ENCODE data around the gene CHRNA4.

Gene CHRNA4

DNA sequence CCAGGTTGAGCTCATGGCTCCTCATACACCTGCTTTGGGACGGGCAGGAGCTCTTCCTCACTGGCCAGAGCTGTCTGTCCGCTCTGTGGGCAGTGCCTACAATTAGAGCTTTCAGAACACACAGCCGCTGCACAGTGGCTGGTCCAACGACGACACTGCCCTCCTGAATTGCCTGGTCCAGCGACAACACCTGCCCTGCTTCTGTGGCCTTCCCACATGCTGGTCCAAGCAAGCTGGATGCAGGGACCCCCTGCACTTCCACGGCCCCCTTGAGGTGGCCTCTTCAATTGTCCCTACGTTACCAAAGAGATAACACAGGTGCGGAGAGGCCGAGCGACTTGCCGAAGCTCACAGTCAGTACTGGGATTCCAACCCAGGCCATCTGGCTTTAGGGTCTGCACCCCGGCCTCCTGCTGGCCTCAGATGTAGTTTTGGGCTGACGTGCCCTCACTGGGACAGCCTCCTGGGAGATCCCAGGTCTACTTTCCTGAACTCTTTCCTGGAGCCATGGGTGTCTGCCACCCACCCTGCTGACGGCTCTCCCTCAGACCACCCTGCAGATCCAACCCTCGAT is 1.4 kb upstream of the CHRNA4 start:
- DNase-seq, result no peak

DNA sequence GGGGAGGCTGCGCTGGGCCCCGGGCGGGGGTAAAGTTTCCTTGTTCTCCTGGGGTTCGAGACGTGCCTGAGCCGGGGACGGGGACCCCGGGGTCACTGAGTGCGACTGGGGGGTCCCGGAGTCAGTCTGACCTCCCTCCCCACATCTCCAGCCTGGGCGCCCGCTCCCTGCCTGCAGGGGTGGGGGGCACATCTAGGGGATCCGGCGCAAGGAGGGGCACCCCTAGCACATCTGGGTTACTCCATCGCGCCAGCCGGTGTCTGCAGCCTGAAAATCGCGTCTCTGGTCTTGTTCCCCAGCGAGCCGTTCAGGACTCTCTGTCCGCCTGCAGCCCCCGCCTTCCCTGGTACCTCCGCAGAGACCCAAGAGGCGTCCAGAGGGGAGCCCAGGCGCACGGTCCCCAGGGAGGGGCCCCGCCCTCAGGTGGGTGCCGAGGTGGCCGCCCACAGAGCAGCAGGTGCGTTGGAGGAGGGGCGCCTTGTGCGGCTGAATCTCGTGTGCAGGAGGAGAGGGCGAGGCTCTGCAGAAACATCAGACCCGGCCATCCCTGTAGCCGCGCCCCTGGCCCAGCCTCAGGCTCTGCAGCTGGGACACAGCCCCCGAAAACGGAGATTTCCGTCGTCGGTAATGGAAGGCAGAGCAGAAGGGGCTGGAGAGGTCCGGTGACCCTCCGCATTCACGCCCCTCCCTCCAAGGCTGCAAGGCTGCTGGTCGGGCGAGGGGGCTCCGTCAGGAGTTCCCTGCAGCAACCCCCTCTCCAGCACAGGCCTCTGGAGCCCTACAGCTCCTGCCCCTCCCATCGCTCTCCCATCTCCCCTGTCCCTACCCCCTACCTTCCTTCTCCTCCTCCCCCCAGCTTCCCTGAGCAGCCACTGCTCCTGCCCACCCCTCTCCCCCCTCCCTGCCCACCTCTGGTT is 628 bp upstream of the CHRNA4 start:
- no peak for DNase-seq

DNA sequence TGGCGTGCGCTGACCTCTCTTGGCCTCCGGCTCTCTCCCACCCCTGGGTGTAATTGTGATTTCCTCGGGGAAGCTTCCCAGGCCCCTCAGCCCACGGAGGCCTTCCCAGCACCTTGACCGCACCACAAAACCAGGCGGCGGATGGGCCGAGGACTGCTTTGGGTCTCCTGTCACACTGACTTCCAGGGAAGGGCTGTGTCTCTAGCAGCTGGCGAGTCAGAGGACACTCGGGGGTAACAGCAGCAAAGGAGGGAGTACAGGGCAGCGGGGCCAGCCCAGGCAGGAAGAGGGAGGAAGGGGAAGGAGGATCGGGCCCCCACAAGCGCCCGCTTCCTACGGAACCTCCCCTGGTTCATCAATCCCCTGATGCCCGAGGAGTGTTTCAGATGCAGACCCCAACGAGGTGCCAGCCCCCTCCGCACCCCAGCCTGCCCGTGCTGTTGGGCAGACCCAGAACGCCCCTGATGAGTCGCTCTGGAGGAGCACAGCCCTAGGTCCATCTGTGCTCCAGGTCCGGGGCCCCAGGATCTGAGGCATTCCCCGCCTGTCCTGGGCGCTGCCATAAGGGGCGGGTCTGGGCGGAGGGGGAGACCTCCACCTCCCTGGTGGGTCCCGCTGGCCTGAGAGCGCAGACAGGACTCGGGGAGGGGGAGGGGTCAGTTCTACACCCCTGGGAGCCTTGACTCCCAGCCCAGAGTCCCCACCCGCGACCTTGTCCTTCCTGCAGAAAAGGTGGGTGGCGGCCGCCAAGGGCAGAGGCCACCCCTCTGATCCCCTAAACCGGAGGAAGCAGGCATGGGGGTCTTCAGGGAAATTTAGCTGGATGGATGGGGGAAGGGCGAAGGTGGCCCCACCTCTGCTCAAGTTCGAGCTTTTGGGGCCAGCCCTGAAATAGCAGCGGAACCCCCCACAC is 956 bp downstream of the CHRNA4 start:
- DNase-seq, result no peak

DNA sequence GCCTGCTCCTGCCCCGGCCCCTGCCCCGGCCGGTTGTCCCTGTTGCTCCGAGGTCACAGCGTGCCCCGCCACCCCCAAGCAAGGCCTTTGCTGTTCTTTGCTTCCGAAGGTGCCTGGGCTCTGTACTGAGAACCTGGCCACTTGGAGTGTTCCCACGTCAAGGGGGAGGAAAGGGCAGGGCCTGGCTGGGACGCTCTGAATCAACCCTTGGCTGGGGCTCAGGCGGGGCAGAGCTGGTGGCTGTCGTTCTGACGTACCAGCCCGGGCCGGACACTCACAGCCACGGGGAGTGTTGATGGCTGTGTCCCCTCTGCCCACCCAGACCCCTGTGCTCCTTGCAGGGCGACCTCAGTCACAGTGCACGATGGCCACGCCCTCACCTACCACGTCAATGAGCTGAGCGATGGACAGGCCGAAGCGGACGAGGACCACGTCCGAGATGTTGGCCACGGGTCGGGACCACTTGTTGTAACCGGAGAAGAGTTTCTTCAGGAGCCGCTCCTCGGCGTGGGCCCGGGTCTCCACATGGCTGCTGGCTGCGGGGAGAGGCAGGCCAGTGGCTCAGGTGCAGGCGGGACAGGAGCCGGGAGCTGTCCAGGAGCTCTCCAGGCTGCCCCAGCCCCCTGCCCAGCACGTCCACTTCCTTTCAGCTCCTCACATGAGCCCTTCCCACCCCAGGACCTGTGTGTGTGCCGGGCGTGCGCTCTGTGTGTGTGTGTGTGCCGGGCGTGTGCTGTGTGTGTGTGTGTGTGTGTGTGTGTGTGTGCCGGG is 1.8 kb downstream of the CHRNA4 start:
- DNase-seq, result no peak

DNA sequence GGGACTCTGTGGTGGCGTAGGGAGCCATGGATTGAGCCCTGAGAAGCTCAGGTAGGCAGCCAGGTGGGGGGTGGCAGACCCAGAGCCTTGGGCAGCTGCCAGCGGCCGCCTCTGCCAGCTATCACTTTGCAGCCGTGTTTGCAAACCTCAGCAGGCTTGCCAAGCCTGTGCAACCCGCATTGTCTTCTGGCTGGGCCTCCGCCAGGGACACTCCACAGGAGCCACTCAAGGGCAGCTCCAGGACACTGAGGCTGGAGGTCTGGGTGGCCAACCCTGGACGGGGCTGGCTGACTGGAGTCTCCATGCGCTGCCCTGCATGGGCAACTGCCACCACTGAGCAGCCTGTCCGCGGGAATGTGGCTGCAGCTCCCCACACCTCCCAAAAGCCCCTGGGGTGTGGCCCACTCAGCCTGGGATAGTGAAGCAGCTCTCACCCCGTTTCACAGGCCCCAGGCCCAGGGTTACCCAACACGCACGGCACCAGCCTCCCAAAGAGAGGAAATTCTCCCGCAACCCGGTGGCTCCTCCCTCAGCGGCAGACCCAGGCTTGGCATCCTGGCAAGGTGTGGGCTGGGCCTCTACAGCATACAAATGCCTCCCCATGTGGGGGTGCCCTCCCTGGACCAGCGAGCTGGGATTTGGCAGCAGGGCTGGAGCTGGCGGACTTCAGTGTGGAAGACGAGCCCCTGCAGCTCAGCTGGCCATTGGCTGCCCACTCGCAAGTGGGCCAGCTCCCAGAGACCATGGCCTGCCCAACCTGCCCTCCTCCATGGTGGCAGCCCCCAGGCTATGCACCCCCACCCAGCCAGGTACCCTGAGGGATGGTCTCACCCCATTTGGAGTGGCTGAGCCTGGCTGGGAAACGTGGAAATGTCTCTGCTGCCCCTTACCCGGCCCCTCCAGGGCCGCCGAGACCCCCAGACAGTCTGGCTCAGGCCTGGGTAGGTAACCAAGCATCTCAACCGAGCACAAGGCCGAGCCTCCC is 2.9 kb downstream of the CHRNA4 start:
- DNase-seq, result no peak

DNA sequence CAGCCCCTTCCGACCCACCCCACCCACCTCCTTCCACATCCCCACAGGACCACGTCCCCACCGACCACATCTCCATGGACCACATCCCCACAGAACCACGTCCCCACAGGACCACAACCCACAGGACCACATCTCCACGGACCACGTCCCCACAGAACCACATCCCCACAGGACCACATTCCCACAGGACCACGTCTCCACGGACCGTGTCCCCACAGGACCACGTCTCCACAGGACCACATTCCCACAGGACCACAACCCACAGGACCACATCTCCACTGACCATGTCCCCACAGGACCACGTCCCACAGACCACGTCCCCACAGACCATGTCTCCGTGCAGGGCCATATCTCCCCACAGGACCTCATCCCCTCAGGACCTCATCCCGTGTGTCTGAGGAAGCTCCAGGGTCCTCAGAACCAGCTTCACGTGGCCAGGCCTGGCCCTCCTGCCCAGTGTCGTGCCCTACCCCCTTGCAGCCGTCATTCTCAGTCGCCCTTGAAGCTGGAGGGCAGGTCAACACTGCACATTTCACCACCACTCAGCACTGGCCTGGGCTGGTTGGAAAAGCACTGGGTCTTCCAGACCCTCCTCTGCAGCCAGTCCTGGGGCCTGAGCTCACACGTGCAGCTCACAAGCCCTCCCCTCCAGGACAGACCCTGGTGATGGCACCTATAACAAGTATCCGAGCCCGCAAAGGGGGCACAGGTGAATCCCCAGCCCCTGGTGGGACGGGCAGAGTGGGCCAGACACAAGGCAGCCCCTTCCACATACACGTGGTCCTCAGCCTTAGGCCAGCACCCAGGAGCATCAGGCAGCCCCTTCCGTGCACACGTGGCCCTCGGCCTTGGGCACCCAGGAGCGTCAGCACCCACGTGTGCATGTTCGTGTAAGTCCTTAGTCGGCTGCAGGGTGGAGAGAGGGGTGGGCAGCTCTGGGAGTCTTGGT is 3.9 kb downstream of the CHRNA4 start:
- no peak for DNase-seq

DNA sequence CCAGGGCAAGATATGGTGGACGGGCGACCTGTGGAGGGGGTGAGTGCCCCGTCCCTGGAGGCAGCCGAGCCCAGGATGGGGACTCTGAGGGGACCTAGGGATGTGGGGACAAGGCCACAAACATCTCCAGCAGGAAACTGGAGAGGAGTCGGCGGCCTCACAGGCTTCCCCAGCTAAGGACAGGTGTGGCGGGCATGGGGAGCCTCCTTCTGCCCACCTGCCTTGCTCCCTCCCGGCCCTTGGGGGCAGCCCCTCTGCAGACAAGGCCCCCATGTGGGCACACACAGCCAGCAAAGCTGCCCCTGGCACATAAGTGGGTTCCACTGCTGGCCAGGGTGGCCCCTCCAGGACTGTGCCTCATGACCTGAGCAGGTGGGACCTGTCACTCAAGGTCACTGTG is 4.6 kb downstream of the CHRNA4 start:
- DNase-seq, result no peak

DNA sequence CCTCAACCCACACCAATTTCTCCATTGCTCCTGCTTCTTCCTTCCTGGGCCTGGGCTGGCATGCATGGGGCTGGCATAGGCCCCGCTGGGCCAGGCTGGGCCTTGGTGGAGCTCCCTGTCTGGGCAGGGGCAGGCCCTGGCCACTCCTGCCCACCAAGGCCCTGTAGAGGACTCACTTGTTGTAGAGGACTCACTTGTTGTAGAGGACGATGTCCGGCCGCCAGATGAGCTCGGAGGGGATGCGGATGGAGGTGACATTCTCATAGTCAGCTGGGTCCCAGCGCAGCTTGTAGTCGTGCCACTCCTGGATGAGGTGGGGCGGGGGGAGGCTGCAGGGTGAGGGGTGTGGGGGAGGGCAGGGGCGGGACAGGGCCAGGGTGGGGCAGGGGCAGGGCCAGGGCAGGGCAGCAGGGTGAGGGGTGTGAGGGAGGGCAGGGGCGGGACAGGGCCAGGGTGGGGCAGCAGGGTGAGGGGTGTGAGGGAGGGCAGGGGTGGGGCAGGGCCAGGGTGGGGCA is 5.3 kb downstream of the CHRNA4 start:
- no peak for DNase-seq

DNA sequence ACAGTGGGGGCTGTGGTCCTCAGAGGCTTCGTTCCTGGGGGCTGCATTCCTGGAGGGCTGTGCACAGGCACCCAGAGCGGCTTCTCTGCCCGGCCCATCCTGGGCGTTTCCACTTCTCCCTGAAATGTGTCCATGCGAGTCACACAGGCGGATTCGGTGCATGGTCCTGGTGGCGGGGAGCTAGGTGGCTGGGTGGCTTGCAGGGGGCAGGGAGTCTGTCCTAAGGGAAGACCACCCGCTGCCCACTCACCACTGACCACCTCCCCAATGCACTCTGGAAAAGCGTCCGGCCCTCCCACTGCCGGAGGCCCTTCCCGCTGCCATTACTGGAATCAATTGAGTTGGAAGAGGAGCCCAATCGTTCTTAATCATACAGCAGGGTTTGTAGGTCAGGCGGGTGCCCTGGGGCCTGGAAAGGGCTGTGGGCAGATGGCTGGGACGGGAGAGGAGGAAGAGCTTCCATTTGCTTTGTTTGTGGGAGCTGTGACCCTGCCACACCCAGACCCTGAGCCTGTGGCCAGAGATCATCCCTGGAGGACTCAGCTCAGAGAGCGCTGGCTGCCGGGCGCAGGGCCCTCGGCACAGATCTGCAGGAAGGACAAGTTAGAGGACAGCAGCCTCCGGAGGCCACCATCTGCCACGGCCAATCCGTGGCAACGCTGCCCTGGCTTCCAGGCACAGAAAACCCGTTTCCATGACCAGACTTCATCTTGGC is 6.4 kb downstream of the CHRNA4 start:
- DNase-seq, result no peak

DNA sequence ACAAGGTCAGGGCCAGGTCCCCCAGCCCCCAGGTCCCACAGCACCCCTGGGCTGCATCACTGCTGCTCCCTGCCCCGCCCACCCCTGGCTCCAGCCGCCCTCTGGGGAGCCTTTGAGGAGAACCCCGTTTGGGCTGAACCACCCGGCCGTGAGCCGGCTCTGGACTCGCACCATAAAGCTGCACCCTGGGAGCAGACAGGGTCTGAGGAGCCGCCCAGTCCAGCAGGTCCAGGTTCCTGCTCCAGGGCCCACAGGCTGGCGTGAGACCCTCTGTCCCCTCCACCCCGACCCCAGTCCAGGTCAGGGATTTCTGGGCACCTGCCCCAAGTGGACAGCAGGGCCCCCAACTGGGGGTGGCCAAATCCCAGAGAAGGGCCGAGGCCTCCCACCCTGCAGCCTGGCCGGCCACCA is 8.3 kb downstream of the CHRNA4 start:
- no peak for DNase-seq

DNA sequence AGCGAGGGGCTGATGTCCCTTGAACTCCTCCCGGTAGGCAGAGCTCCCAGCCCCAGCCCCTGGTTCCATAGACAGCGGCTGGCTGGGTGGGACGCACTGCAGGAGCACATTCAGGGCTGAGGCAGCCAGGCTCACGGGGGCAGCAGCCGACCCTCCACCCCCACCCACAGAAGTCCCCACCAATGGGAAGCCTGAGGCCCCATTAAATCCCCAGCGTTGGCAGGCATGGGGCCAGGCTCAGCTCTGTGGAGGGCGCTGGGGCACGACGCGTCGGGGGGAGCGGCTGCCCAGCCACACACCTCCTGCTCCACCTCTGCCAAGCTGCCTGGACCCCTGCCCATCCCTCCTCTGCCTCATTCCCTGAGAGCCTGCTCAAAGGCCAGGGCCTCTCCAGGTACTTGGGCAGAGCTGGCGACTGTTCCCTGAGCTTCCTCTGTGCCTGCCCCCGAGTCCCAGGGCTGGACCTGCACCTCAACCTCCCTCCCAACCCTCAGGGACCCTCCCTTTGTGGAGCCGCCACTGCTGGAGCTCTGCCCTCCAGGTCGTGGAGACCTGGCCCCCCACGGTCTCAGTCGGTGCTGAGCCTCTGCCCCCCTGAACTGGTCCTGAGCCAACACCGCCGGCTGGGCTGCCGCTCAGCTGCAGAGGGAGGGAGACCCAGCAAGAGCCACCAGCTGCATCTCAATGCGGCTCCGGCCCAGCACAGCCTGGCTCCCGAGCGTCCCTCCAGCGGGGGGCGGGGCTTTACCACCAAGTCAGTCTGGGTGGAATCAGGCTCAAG is 9.1 kb downstream of the CHRNA4 start:
- DNase-seq, result no peak

DNA sequence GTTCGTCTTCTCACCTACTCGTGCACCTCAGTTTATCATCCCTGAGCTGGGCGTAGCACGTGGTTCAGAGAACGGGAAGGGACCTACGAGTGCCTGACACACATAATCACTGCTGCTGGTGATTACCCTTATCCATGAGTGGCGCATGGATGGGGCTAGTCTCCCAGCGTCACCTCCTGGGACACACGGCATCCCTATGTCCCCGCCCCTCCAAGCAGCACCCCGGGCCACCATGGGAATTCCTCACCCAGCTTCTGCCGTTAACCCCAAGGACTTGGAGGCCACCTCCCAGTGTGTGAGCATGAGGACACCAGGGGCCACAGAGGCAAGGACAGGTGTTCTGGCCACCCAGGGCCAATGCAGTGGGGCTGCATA is 9.8 kb downstream of the CHRNA4 start:
- no peak for DNase-seq

DNA sequence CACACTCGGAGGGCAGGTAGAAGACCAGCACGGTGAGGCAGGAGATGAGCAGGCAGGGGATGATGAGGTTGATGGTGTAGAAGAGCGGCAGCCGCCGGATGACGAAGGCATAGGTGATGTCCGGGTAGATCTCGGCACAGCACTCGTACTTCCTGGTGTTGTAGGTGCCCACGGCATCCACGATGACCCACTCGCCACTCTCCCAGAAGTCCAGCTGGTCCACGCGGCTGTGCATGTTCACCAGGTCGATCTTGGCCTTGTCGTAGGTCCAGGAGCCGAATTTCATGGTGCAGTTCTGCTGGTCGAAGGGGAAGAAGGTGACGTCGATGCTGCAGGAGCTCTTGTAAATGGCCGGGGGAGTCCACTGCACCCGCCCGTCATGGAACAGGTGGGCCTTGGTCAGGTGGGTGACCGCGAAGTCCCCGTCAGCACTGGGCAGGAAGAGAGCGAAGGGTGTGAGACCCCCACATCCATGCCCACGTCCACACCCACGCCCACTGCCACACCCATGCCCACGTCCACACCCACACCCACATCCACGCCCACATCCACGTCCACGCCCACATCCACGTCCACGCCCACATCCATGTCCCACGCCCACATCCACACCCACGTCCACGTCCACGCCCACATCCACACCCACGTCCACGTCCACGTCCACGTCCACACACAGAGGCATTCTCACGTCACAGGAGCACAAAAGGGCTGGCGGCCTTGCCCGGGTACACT is 10.4 kb downstream of the CHRNA4 start:
- DNase-seq, result no peak

DNA sequence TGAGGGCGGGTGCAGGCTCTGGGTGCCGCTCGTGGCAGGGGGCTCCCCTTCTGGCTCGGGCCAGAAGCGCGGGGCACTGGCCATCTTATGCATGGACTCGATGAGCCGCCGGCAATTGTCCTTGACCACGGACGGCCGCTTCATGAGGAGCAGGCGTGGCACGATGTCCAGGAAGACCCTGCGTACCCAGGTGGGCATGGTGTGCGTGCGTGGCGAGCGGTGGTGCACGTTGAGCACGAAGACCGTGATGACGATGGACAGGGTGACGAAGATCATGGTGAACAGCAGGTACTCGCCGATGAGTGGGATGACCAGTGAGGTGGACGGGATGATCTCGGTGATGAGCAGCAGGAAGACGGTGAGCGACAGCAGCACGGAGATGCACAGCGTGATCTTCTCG is 11.0 kb downstream of the CHRNA4 start:
- no peak for DNase-seq

DNA sequence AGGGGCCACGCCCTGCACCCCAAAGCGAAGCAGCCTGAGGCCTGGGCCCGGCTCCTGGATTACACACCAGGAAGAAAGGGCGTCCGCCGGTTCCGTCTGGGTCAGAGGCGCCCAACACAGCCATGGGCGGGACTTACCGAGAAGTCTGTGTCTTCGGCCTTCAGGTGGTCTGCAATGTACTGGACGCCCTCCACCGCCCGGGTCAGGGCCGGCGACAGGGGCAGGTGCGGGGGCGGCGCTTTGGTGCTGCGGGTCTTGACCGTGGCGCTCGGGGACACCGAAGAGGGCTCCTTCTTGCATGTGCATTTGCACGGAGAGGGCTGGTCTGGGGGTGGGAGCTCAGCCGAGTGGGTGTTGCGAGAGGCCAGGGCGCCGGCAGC is 11.6 kb downstream of the CHRNA4 start:
- no peak for DNase-seq

DNA sequence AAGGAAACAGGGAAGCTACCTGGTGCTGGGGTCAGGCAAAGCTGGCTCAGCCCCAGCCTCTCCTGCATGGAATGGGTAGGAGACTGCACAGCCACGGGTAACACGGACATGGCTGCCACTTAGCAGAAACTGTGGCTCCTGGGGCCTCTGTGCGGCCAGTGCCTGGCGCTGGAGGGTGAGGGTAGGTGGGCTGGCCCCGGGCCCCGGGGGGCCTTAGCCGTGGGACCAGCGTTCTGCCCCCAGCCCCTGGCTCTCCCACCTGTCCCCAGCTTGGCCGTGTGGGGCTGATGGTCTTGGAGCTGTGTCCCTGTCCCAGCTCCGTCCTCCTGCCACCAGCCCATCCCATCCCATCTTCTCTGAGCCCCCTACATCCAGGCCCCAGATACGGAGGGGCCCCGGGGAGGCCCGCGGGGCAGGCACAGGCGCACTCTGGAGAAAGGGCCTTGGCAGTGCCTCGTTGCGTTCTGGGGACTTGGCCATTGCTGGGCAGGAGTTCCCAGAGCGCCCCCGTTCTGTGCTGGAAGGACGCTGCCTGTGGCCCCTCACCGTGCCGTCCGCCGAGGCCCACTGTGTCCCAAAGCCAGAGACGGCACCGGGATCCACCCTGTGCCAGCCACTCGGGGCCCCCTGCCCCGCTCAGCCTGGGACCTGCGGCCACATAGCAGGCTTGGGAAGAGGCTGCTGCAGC is 12.2 kb downstream of the CHRNA4 start:
- DNase-seq, result no peak
